DOHH2 (cell line): ENCODE data around the gene ANK2.

Experiments
- CTCF ChIP-seq: fragments of 200-600 bp; sonication (generic); IDR thresholded peaks from one replicate; pipeline ENCODE4 v1.5.1; 2014; ENCODE audit warnings: antibody characterized with exemption, mild to moderate bottlenecking, low read depth, low read length; ENCODE audit not compliant: poor library complexity, severe bottlenecking
- EZH2phosphoT487 ChIP-seq: fragments of 200-600 bp; sonication (generic); IDR thresholded peaks from 2 replicates; pipeline ENCODE4 v1.6.1; 2017; ENCODE audit warnings: borderline replicate concordance, mild to moderate bottlenecking, antibody characterized with exemption, low read length, moderate library complexity, mixed read lengths

GRCh38 chr4:113007151-113007550 is 42.3 kb upstream of the ANK2 start:
- no peak for TF ChIP-seq CTCF
- no peak for TF ChIP-seq EZH2phosphoT487
